Measurements from ENCODE around the gene KIF6. TPM values are rescaled to one million over a fixed set of nuclear protein-coding genes. Genes with fewer than 3 reads are reported as not detected.
"Not testable (repeated sequence)": the region's sequence is repeated elsewhere in the genome, so short reads cannot be mapped to it uniquely, and the experiment has no call there.

KIF6 gene
- total RNA-seq, 4 donors from 2014 or later: 0.10 to 0.61 (median 0.13) TPM; not detected in 1

- 48 to 71% methylated on average over 2 of the region's 2 CpGs for WGBS, 2 donors
- intact Hi-C loops (cut with DNase I; ENCODE audit: low total_unique reads): no loop called here
- no peak for DNase-seq (ENCODE audit: low spot score in 2 of 2)
- TF ChIP-seq CTCF (IDR thresholded peaks at IDR 0.05) (no peak), POLR2A (IDR thresholded peaks at IDR 0.05) (no peak)
- no peak overlapping the region for H3K4me3 ChIP-seq (ENCODE audit: low read depth, poor library complexity, severe bottlenecking)
Observed at GRCh38 chr6:39678914-39679313, 46.3 kb downstream of the KIF6 start.

- 84 to 94% methylated on average over 2 to 3 of the region's 3 CpGs for WGBS, 2 donors
- intact Hi-C loops (cut with DNase I; ENCODE audit: low total_unique reads); DNase-seq (ENCODE audit: low spot score in 2 of 2); H3K4me3 ChIP-seq (ENCODE audit: low read depth, poor library complexity, severe bottlenecking): not testable (repeated sequence)
Observed at GRCh38 chr6:39677318-39677717, 47.9 kb downstream of the KIF6 start.

- intact Hi-C loops (cut with DNase I; ENCODE audit: low total_unique reads): no loop called here
- no peak overlapping the region for H3K4me3 ChIP-seq (ENCODE audit: low read depth, poor library complexity, severe bottlenecking)
- TF ChIP-seq CTCF (IDR thresholded peaks at IDR 0.05): no peak
- no peak for TF ChIP-seq POLR2A (IDR thresholded peaks at IDR 0.05)
- no peak for DNase-seq (ENCODE audit: low spot score in 2 of 2)
- 95 to 96% methylated on average over 2 of the region's 2 CpGs for WGBS, 2 donors
Observed at GRCh38 chr6:39670519-39670918, 54.7 kb downstream of the KIF6 start.

GRCh38 chr6:39669973-39670342 lies 55.2 kb downstream of the KIF6 start:
- no peak overlapping the region for H3K4me3 ChIP-seq (ENCODE audit: low read depth, poor library complexity, severe bottlenecking)
- DNase-seq (ENCODE audit: low spot score in 2 of 2): no peak
- intact Hi-C loops (cut with DNase I; ENCODE audit: low total_unique reads): no loop called here
- no peak for TF ChIP-seq CTCF (IDR thresholded peaks at IDR 0.05)
- no peak for TF ChIP-seq POLR2A (IDR thresholded peaks at IDR 0.05)
- 81 to 90% methylated on average over 5 of the region's 5 CpGs for WGBS, 2 donors

GRCh38 chr6:39669207-39669972 lies 55.8 kb downstream of the KIF6 start:
- no peak overlapping the region for H3K4me3 ChIP-seq (ENCODE audit: low read depth, poor library complexity, severe bottlenecking)
- TF ChIP-seq CTCF (IDR thresholded peaks at IDR 0.05): no peak
- no peak for TF ChIP-seq POLR2A (IDR thresholded peaks at IDR 0.05)
- 75 to 77% methylated on average over 8 of the region's 8 CpGs for WGBS, 2 donors
- no peak for DNase-seq (ENCODE audit: low spot score in 2 of 2)
- intact Hi-C loops (cut with DNase I; ENCODE audit: low total_unique reads): no loop called here

- no peak for DNase-seq (ENCODE audit: low spot score in 2 of 2)
- TF ChIP-seq POLR2A (IDR thresholded peaks at IDR 0.05) (no peak), CTCF (IDR thresholded peaks at IDR 0.05) (no peak)
- 66 to 71% methylated on average over 9 of the region's 9 CpGs for WGBS, 2 donors
- H3K4me3 ChIP-seq (ENCODE audit: low read depth, poor library complexity, severe bottlenecking): no peak overlapping the region
- intact Hi-C loops (cut with DNase I; ENCODE audit: low total_unique reads): no loop called here
Observed at GRCh38 chr6:39666706-39667489, 58.3 kb downstream of the KIF6 start.
